HG02943 (cell line): ENCODE results near the gene ZNF117.
"Not testable (repeated sequence)": the region's sequence is repeated elsewhere in the genome, so short reads cannot be mapped to it uniquely, and the experiment has no call there.

Source experiments
- ATAC-seq: cut with Tn5 transposase; IDR thresholded peaks from one replicate; pipeline ENCODE4 v1.9.1; 2021; ENCODE audit warnings: mild to moderate bottlenecking, low read depth, moderate library complexity; ENCODE audit not compliant: unreplicated experiment

The ZNF117 gene

DNA sequence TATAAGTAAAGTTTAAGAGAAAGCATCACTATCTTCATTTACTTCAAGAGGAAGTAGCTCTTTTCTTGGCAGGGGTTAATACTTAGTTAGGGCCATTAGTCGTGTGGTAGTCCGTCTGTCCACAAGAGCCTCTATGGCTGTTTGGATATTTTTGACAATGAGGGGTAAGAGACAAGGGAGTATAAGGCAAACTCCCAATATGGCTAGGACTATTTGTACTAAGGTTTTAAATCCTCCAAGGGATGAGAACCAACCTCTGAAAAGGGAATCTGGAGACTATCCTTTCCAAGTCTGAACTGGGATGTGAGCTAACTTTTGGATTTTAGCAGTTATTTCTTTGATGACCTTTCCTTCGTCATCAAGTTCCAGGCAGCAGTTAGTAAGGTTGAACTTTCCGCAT is at the start of gene ZNF117:
Gene ZNF117, minus strand, starts transcription at position 101 of the 400 bp plus-strand sequence.
- ATAC-seq = no peak

DNA sequence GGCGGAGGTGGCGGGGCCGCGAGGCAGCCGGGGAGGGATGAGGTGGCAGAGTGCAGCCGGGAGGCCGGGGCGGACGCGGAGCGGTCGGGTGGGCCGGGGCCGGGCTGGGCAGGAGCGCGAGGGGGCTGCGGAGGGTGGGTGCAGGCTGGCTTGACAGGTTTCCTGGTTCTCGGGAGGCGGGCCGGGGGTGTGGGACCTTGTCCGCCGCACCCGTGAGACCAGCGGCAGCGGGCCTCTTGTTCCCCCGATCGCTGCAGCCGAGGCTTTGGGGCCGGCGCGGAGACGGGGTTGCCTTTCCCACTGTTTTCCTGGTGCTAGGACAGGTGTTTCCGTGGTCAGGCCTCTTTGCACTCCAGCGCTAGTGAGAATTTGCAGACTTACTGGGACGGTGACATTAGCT is 47.9 kb upstream of the ZNF117 start:
- peak; percentile 6 for ATAC-seq

- peak; percentile 90 for ATAC-seq
Observed at GRCh38 chr7:65037740-65038688, 47.2 kb upstream of the ZNF117 start.

DNA sequence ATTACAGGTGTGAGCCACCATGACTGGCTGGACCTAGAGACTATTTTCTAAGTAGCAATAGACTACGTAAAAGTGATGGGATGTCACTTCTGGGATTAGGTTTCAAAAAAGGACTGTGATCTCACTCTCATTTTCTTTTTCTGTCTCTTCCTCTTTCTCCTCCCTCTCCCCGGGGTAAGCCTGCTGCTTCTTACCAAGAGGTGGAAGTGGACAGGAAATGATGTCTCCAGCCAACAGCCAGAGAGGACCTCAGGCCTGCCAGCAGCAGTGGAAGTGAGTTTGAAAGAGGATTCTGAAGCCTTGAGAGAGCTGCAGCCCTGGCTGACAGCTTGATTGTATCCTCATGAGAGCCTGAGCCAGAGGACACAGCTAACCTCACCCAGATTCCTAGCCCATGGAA is 45.7 kb upstream of the ZNF117 start:
- not testable (repeated sequence) for ATAC-seq

GRCh38 chr7:65035469-65035868 is 44.6 kb upstream of the ZNF117 start:
- ATAC-seq = not testable (repeated sequence)

DNA sequence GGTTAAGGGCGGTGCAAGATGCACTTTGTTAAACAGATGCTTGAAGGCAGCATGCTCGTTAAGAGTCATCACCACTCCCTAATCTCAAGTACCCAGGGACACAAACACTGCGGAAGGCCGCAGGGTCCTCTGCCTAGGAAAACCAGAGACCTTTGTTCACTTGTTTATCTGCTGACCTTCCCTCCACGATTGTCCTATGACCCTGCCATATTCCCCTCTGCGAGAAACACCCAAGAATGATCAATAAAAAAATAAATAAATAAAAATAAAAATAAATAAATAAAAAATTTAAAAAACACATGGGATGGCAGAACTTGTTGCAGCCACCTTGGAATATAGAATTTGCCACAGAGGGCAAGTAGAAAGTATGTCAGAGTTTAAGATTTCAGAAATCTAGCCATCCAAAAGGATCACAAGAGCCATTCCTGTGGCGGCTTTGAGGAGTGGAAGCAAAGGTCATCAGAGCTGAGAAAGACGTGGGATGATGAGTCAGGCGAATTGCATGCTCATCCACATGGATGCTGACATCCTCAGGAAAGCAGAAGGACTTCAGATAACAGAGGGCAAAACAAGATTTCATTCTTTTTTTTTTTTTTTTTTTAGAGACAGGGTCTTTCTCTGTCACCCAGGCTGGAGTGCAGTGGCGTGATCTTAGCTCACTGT is 43.4 kb upstream of the ZNF117 start:
- not testable (repeated sequence) for ATAC-seq

GRCh38 chr7:65033391-65033790 is 42.6 kb upstream of the ZNF117 start:
- ATAC-seq = not testable (repeated sequence)

GRCh38 chr7:65025023-65025422 is 34.2 kb upstream of the ZNF117 start:
- ATAC-seq = not testable (repeated sequence)

DNA sequence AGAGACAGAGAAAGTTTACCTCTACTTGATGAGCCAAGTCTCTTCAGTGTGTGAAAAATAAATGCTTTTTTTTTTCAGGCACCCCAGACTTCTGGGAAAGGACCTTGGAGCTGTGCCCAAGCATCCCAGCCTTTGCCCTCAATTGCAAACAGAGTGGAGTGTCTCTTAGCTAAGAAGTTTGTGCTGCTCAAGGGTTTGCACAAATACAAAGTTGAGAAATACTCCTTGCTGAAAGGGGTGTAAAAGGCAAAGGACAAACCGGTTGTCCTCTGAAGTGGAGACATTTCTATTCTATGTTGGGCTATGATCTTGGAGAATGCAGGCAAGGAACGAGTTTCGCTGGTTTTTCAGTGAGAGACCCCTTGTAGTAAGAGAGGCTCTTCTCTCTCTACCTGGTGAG is 30.1 kb upstream of the ZNF117 start:
- ATAC-seq = not testable (repeated sequence)

DNA sequence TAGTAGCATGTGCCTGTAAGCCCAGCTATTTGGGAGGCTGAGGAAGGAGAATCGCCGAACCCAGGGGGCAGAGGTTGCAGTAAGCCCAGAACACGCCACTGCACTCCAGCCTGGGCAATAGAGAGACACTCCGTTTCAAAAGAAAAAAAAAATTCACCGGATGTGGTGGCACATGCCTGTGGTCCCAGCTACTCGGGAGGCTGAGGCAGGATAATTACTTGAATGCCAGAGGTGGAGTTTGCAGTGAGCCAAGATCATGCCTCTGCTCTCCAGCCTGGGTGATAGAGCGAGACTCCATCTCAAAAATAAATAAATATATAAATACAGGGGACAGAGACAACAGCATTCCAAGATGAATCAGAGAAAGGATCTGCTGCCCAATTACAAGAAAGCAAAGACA is 19.0 kb upstream of the ZNF117 start:
- not testable (repeated sequence) for ATAC-seq

DNA sequence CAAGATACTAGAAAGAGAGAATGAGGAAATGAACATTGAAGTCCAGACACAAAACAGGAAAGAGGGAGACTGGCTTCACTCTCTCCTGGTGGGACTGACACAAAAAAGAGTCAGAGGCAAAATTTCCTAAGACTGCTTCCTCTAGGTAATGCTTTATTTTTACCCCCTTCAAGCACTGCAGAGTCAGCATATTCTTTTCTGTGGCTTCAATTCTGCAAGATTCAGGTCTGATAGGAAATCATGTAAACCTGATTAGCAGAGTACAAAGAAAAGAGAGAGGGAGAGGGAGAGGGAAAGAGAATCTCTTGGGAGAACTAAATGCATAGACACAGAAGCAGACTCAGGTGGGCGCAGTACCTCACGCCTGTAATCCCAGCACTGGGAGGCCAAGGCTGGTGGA is 18.6 kb upstream of the ZNF117 start:
- ATAC-seq = not testable (repeated sequence)

GRCh38 chr7:65007036-65007435 is 16.2 kb upstream of the ZNF117 start:
- not testable (repeated sequence) for ATAC-seq

GRCh38 chr7:65006094-65006992 is 15.5 kb upstream of the ZNF117 start, which contains the start of gene ERV3-1:
TSS of gene ERV3-1 (minus strand) at chr7:65006687. CDS start at chr7:64993026, 13,661 bp downstream.
- ATAC-seq = peak; percentile 100

DNA sequence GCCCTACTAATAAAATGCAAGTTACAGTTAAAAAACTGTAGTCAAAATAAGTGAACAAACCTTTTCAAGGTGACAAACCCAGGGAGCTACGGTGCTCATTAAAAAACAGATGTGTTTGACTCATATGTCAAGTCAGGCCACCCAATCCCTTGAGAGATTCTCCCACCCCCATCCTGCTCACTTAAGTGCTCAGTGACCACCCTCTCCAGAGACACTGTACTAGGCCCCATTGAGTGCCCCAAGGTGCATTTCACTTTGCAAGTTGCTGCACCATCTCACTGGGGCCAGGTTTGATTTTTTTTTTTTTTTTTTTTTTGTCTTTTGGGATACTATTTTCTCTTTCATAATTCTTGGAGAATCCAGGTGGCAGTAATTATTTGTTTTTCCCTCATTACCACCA is 13.7 kb upstream of the ZNF117 start:
- ATAC-seq = no peak

DNA sequence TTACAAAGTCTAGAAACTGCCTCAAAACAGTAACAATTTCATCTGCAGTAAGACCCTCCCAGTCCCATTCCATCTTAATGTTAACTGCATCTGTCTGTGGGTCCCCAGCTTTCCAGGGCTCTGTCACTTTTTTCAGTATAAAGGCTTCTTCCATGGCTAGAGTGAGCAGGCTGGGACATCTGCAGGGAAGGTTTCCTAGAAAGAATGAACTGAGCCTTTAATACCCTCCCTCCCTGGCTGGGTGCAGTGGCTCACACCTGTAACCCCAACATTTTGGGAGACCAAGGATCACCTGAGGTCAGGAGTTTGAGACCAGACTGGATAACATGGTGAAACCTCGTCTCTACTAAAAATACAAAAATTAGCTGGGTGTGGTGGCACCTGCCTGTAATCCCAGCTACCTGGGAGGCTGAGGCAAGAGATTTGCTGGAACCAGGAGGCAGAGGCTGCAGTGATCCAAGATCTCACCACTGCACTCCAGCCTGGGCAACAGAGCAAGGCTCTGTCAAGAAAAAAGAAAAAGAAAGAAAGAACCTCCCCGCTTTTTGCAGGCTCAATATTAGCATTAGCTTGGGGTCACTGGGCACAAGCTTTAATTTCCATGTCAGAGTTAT is 12.2 kb upstream of the ZNF117 start:
- ATAC-seq = no peak

GRCh38 chr7:65001291-65001814 is 10.5 kb upstream of the ZNF117 start:
- ATAC-seq = no peak

DNA sequence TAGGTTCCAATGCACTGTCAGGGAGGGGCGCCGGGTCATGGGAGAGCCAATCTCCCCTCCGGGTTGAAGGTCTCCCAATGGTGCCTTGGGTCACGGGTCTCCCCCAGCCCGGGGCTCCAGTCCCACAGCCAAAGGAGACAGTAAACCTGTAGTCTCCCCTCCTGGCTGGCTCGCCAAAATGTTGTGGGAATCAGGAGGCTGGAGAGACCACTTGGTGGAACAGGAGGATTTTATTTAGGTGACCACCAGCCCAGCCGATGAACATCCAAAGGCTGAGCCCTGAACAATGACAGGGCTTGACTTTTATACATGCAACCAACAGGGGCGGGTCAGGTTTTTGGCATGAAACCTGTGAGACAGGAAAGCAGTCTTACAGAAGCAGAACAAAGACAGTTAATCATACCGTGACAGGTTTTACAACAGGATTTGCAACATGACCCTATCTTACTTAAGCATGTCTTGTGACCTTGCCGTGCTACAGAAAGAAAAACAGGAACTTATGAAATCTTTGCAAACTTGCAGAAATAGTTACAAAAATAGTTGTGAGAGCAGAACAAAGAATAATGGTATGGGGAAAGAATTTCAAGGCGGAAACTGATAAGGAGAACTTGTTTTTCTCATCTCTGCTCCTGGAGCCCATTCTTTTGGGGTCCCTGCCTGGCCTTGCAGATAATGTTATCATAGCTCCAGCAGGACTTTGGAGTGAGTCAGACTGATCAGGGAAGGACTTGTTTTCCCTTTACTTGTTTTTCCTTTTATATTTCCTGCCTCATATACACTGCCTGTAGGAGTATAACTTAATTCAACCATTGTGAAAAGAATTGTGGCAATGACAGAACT is 8.5 kb upstream of the ZNF117 start:
- no peak for ATAC-seq

GRCh38 chr7:64998865-64999164 is 8.0 kb upstream of the ZNF117 start:
- ATAC-seq = no peak

DNA sequence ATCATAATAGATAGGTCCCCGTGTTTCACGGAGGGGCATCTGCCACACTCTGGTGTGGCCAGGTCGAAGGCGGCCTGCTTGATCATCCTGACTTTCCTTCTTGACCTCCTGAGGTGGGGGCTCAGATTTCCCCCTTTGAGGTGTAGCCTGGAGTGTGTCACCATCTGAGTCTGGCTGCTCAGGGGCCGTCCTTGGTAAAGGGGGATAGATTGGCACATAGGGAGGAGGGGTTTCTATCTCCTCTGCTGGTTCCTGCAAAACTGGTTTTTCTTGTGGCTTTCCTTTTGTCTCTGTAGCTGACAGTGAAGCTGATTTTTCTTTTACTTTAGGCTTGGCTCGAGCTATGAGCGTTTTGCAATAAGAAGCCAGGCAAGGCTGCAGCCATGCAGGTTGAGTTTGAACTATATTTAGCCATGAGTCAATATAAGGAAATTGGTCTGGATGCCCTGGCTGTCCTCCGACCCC is 7.1 kb upstream of the ZNF117 start:
- ATAC-seq = no peak
